Measurements from ENCODE around the gene MFAP4.

GRCh38 chr17:19371259-19372010, 15.6 kb downstream of the MFAP4 start:
- no peak for TF ChIP-seq CTCF (IDR thresholded peaks at IDR 0.05; ENCODE audit: insufficient read depth, low read depth, low read length)
- no peak for TF ChIP-seq EZH2 (IDR thresholded peaks at IDR 0.05; ENCODE audit: insufficient read depth, low read length)

All from astrocyte (in vitro differentiated cells and primary cell).